SK-N-SH (cell line): ENCODE measurements around the gene IL17A.

ENCODE experiments used
- CHD2 ChIP-seq: fragments of 150-350 bp; IDR thresholded peaks from 2 replicates; pipeline ENCODE4 v1.6.1; 2018; ENCODE audit warnings: low read length; ENCODE audit not compliant: partially characterized antibody
- EP300 ChIP-seq, 2 experiments: IDR thresholded peaks; 2 replicates each; pipeline versions ENCODE4 v1.4.0 to v1.6.1; 2012; ENCODE audit warnings: borderline replicate concordance in 1 of 2, low read depth in 1 of 2, low read length in 1 of 2
- EZH2phosphoT487 ChIP-seq: fragments of 200-600 bp; sonication (generic); IDR thresholded peaks from 2 replicates; pipeline ENCODE4 v1.6.1; 2017; ENCODE audit warnings: low read depth, mixed run types, mild to moderate bottlenecking, antibody characterized with exemption, moderate library complexity, borderline replicate concordance
- MAX ChIP-seq: IDR thresholded peaks from 2 replicates; pipeline ENCODE4 v1.4.0; 2012; ENCODE audit warnings: low read depth
- MXI1 ChIP-seq: IDR thresholded peaks from 2 replicates; pipeline ENCODE4 v1.6.1; 2012; ENCODE audit warnings: mild to moderate bottlenecking, low read depth, low read length, improper control_type of control experiment
- NFIC ChIP-seq: IDR thresholded peaks from 2 replicates; pipeline ENCODE4 v1.4.0; 2012; ENCODE audit warnings: borderline replicate concordance
- POLR2AphosphoS5 ChIP-seq: IDR thresholded peaks from 2 replicates; pipeline ENCODE4 v1.6.1; 2012; ENCODE audit warnings: low read depth, low read length
- TEAD4 ChIP-seq: IDR thresholded peaks from 2 replicates; pipeline ENCODE4 v1.4.0; 2012; ENCODE audit warnings: mild to moderate bottlenecking, borderline replicate concordance; ENCODE audit not compliant: insufficient read depth
- TF ChIP-seq, protein P1 (sequence below): fragments of 200-600 bp; sonication (generic); IDR thresholded peaks from 2 replicates; pipeline ENCODE4 v1.6.1; 2017; ENCODE audit warnings: antibody characterized with exemption, mild to moderate bottlenecking, moderate library complexity

DNA sequence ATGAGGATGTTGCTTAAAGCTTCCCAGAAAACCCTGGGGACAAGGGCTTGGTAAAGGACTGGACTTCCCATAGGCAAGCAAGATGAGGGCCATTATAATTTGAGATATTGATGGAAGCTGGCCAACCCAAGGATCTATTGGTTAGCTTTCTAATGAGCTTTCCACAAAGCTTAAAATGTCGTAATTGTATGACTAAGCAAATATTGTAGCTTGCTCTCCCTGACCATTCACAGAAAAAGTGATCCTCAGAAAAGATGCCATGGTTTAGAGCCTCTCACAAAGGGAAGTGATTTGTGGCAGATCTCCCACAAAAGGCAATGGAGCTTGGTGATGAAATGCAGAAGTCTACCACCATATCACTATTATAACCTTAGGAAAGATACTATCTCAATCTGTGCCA lies 44.5 kb downstream of the IL17A start:
- TF ChIP-seq, protein P1, sequence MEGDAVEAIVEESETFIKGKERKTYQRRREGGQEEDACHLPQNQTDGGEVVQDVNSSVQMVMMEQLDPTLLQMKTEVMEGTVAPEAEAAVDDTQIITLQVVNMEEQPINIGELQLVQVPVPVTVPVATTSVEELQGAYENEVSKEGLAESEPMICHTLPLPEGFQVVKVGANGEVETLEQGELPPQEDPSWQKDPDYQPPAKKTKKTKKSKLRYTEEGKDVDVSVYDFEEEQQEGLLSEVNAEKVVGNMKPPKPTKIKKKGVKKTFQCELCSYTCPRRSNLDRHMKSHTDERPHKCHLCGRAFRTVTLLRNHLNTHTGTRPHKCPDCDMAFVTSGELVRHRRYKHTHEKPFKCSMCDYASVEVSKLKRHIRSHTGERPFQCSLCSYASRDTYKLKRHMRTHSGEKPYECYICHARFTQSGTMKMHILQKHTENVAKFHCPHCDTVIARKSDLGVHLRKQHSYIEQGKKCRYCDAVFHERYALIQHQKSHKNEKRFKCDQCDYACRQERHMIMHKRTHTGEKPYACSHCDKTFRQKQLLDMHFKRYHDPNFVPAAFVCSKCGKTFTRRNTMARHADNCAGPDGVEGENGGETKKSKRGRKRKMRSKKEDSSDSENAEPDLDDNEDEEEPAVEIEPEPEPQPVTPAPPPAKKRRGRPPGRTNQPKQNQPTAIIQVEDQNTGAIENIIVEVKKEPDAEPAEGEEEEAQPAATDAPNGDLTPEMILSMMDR, result no peak
- TF ChIP-seq MXI1, result no peak
- TF ChIP-seq EZH2phosphoT487, result no peak
- TF ChIP-seq CHD2, result no peak
- TF ChIP-seq EP300 (IDR thresholded peaks at IDR 0.05; ENCODE audit: borderline replicate concordance in 1 of 2, low read depth in 1 of 2, low read length in 1 of 2), result no peak
- no peak for TF ChIP-seq TEAD4
- no peak for TF ChIP-seq POLR2AphosphoS5
- no peak for TF ChIP-seq MAX
- no peak for TF ChIP-seq NFIC
